DMS153 treated with DMSO at 0.1 percent for 48 hours (cell line): Measurements from ENCODE around the gene ZIC5.

ENCODE experiments used
- DNase-seq: peaks from one replicate; lab custom pipeline; 2025; ENCODE audit not compliant: unreplicated experiment; lab: John Stamatoyannopoulos, UW

The ZIC5 gene

GRCh38 chr13:99971576-99972189, at the start of gene ZIC5:
Gene ZIC5, minus strand, starts transcription at chr13:99971767. Its CDS starts 164 bp downstream, at chr13:99971603.
- DNase-seq: no peak

GRCh38 chr13:100019780-100020356, 48.3 kb upstream of the ZIC5 start:
- DNase-seq: no peak

GRCh38 chr13:100014621-100015020, 43.1 kb upstream of the ZIC5 start:
- DNase-seq: no peak

GRCh38 chr13:99998261-99998660, 26.7 kb upstream of the ZIC5 start:
- no peak for DNase-seq

GRCh38 chr13:99997702-99998214, 26.2 kb upstream of the ZIC5 start:
- no peak for DNase-seq

- DNase-seq: peak; percentile 67
Observed at GRCh38 chr13:99996381-99996973, 24.9 kb upstream of the ZIC5 start.

- no peak for DNase-seq
Observed at GRCh38 chr13:99995589-99996380, 24.2 kb upstream of the ZIC5 start.

- no peak for DNase-seq
Observed at GRCh38 chr13:99995104-99995588, 23.6 kb upstream of the ZIC5 start.

GRCh38 chr13:99994638-99995020, 23.1 kb upstream of the ZIC5 start:
- no peak for DNase-seq

- no peak for DNase-seq
Observed at GRCh38 chr13:99993660-99994637, 22.4 kb upstream of the ZIC5 start.

- DNase-seq: no peak
Observed at GRCh38 chr13:99992949-99993351, 21.4 kb upstream of the ZIC5 start.

GRCh38 chr13:99991828-99992775, 20.5 kb upstream of the ZIC5 start:
- no peak for DNase-seq

GRCh38 chr13:99991013-99991827, 19.7 kb upstream of the ZIC5 start:
- DNase-seq: no peak

- no peak for DNase-seq
Observed at GRCh38 chr13:99990126-99990977, 18.8 kb upstream of the ZIC5 start.

- DNase-seq: no peak
Observed at GRCh38 chr13:99989276-99990125, 17.9 kb upstream of the ZIC5 start.

- DNase-seq: no peak
Observed at GRCh38 chr13:99988529-99989275, 17.1 kb upstream of the ZIC5 start.
